Endodermal cell (in vitro differentiated cells): ENCODE results near the gene CEACAM19. TPM values are rescaled to one million over a fixed set of nuclear protein-coding genes. Genes with fewer than 3 reads are reported as not detected.

Experiments
- DNase-seq: peaks from one replicate; pipeline ENCODE4 v3.0.0-alpha.2; 2017
- H3K27ac ChIP-seq: 2 replicates; pipeline ENCODE4 v1.5.1; 2013; ENCODE audit warnings: mild to moderate bottlenecking, low read depth, low read length, moderate library complexity
- H3K27me3 ChIP-seq: 2 replicates; pipeline ENCODE4 v1.6.1; 2013; ENCODE audit warnings: mild to moderate bottlenecking, low read length, moderate library complexity; ENCODE audit not compliant: insufficient read depth, control insufficient read depth, poor library complexity, severe bottlenecking
- H3K36me3 ChIP-seq: 2 replicates; pipeline ENCODE4 v1.7.0; 2013; ENCODE audit warnings: mild to moderate bottlenecking, low read length, moderate library complexity; ENCODE audit not compliant: control insufficient read depth, insufficient read depth
- H3K4me1 ChIP-seq: one replicate; pipeline ENCODE4 v1.7.0; 2013; ENCODE audit warnings: low read length; ENCODE audit not compliant: control insufficient read depth, insufficient read depth
- H3K4me3 ChIP-seq: 2 replicates; pipeline ENCODE4 v1.5.1; 2013; ENCODE audit warnings: mild to moderate bottlenecking, low read length, moderate library complexity
- H3K9ac ChIP-seq: 2 replicates; pipeline ENCODE4 v1.6.1; 2013; ENCODE audit warnings: mild to moderate bottlenecking, low read length, moderate library complexity; ENCODE audit not compliant: poor library complexity, severe bottlenecking; ENCODE audit errors: extremely low read depth
- H3K9me3 ChIP-seq: 2 replicates; pipeline ENCODE4 v1.6.1; 2013; ENCODE audit warnings: mild to moderate bottlenecking, low read length, moderate library complexity; ENCODE audit not compliant: control insufficient read depth
- H3K27ac Mint-ChIP-seq: 2 replicates; pipeline ENCODE4 v1.8.0; 2020; ENCODE audit warnings: mixed read lengths
- H3K27me3 Mint-ChIP-seq: 2 replicates; pipeline ENCODE4 v1.8.0; 2021; ENCODE audit warnings: mild to moderate bottlenecking, mixed read lengths; ENCODE audit not compliant: insufficient read depth
- H3K36me3 Mint-ChIP-seq: 2 replicates; pipeline ENCODE4 v1.8.0; 2020; ENCODE audit warnings: low read depth, mixed read lengths
- H3K4me1 Mint-ChIP-seq: 2 replicates; pipeline ENCODE4 v1.8.0; 2020; ENCODE audit warnings: mixed read lengths
- H3K4me3 Mint-ChIP-seq: 2 replicates; pipeline ENCODE4 v1.8.0; 2020; ENCODE audit warnings: mild to moderate bottlenecking, moderate library complexity, mixed read lengths
- H3K9me3 Mint-ChIP-seq: 2 replicates; pipeline ENCODE4 v1.8.0; 2020; ENCODE audit warnings: mild to moderate bottlenecking, mixed read lengths
- WGBS, 2 experiments: methylation state at CpG; one replicate each; pipeline versions ENCODE4 v1.1.5 to v1.1.7; 2013; ENCODE audit warnings: missing lambda C conversion rate in 2 of 2, mixed read lengths in 1 of 2; ENCODE audit not compliant: insufficient coverage in 1 of 2, insufficient read length in 1 of 2; 5-methylcytosine and 5-hydroxymethylcytosine counted together
- total RNA-seq, 2 donors: library from RNA; stranded (reverse); fragmentation: NEBNext Ultra II Directional in 1 of 2; extraction: Animal tissue kit (Norgen Biotek cat#: 25700) in 1 of 2; gene quantifications; 2 replicates in 1 of 2; 3 replicates in 1 of 2; pipeline ENCODE4 v1.2.1, GENCODE V29; 2021
- TF ChIP-seq, protein P1 (sequence below): fragments of 200-600 bp; sonication (generic); conservative IDR thresholded peaks from 2 replicates; pipeline ENCODE4 v1.5.0; 2021; ENCODE audit warnings: antibody characterized with exemption, mild to moderate bottlenecking

Gene CEACAM19
- total RNA-seq, 2 donors from 2014 or later, result 2.2 to 2.8 TPM

- Mint-ChIP-seq H3K36me3 (no peaks in the 10 kb centered on the region), H3K4me3 (no peak overlapping the region), H3K9me3 (no peaks in the 10 kb centered on the region), H3K27ac (no peak overlapping the region), H3K4me1 (peaks cover under 1% of the 10 kb centered on the region), H3K27me3 (no peaks in the 10 kb centered on the region)
- TF ChIP-seq, protein P1, sequence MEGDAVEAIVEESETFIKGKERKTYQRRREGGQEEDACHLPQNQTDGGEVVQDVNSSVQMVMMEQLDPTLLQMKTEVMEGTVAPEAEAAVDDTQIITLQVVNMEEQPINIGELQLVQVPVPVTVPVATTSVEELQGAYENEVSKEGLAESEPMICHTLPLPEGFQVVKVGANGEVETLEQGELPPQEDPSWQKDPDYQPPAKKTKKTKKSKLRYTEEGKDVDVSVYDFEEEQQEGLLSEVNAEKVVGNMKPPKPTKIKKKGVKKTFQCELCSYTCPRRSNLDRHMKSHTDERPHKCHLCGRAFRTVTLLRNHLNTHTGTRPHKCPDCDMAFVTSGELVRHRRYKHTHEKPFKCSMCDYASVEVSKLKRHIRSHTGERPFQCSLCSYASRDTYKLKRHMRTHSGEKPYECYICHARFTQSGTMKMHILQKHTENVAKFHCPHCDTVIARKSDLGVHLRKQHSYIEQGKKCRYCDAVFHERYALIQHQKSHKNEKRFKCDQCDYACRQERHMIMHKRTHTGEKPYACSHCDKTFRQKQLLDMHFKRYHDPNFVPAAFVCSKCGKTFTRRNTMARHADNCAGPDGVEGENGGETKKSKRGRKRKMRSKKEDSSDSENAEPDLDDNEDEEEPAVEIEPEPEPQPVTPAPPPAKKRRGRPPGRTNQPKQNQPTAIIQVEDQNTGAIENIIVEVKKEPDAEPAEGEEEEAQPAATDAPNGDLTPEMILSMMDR, result no peak
- Histone ChIP-seq H3K4me1 (no peaks in the 10 kb centered on the region), H3K36me3 (no peaks in the 10 kb centered on the region), H3K9me3 (no peaks in the 10 kb centered on the region), H3K27me3 (no peaks in the 10 kb centered on the region), H3K9ac (no peak overlapping the region), H3K27ac (no peak overlapping the region), H3K4me3 (no peak overlapping the region)
- 91 to 96% methylated on average over 17 of the region's 17 CpGs for WGBS, 2 experiments
- DNase-seq, result no peak
Measured at GRCh38 chr19:44702551-44703176, 31.4 kb downstream of the CEACAM19 start.

DNA sequence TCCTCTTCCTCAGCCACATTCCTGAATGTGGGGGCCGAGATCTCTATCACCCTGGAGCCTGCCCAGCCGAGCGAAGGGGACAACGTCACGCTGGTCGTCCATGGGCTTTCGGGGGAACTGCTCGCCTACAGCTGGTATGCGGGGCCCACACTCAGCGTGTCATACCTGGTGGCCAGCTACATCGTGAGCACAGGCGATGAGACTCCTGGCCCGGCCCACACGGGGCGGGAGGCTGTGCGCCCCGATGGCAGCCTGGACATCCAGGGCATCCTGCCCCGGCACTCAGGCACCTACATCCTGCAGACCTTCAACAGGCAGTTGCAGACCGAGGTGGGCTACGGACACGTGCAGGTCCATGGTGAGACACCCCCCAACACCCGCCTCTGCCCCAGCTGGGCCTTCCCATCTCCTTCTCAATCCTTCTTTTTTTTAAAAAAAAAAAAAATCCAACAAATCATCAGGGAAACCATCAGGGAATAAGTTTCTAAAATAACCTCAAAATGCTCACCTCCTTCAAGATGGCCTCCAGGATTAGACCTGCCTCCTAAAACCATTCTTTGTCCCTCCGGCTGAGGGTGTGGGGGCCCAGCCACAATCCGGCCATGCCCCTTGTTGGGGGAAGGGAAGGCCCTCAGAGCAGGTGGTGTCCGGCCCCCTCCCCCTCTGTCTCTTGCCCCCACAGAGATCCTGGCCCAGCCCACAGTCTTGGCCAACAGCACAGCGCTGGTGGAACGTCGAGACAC, 32.2 kb downstream of the CEACAM19 start:
- no peaks in the 10 kb centered on the region for H3K27me3 Mint-ChIP-seq

GRCh38 chr19:44704982-44705381, 33.7 kb downstream of the CEACAM19 start:
- Histone ChIP-seq H3K4me3 (no peak overlapping the region), H3K27me3 (no peaks in the 10 kb centered on the region), H3K9ac (no peak overlapping the region), H3K9me3 (no peaks in the 10 kb centered on the region), H3K4me1 (no peaks in the 10 kb centered on the region), H3K27ac (no peak overlapping the region), H3K36me3 (no peaks in the 10 kb centered on the region)
- Mint-ChIP-seq H3K36me3 (no peaks in the 10 kb centered on the region), H3K27ac (no peak overlapping the region), H3K4me1 (no peaks in the 10 kb centered on the region), H3K4me3 (no peak overlapping the region), H3K9me3 (no peaks in the 10 kb centered on the region), H3K27me3 (no peaks in the 10 kb centered on the region)
- TF ChIP-seq, protein P1, result no peak
- WGBS, 2 experiments, result 93% methylated on average over 1 of the region's 1 CpG; no CpG with 5 or more reads in 1 of the 2 experiments
- DNase-seq, result no peak

More for the DNA sequence above, 32.2 kb downstream of the CEACAM19 start:
- Histone ChIP-seq H3K4me1 (no peaks in the 10 kb centered on the region), H3K27me3 (no peaks in the 10 kb centered on the region), H3K4me3 (no peak overlapping the region), H3K27ac (no peak overlapping the region), H3K9ac (no peak overlapping the region), H3K9me3 (no peaks in the 10 kb centered on the region), H3K36me3 (no peaks in the 10 kb centered on the region)
- no peaks in the 10 kb centered on the region for H3K36me3 Mint-ChIP-seq
- H3K4me3 Mint-ChIP-seq, result no peak overlapping the region
- no peaks in the 10 kb centered on the region for H3K9me3 Mint-ChIP-seq
- DNase-seq, result no peak
- TF ChIP-seq, protein P1, result no peak
- WGBS, 2 experiments, result 94 to 97% methylated on average over 23 to 28 of the region's 28 CpGs
- H3K4me1 Mint-ChIP-seq, result no peaks in the 10 kb centered on the region
- H3K27ac Mint-ChIP-seq, result no peak overlapping the region
